Effector CD4-positive, alpha-beta T cell (primary cell): Measurements from ENCODE around the gene MYO5C.
"Not testable (repeated sequence)": the region's sequence is repeated elsewhere in the genome, so short reads cannot be mapped to it uniquely, and the experiment has no call there.

Source experiments
- DNase-seq: peaks from one replicate; pipeline ENCODE4 v3.0.0-alpha.2; 2020

MYO5C gene

DNA sequence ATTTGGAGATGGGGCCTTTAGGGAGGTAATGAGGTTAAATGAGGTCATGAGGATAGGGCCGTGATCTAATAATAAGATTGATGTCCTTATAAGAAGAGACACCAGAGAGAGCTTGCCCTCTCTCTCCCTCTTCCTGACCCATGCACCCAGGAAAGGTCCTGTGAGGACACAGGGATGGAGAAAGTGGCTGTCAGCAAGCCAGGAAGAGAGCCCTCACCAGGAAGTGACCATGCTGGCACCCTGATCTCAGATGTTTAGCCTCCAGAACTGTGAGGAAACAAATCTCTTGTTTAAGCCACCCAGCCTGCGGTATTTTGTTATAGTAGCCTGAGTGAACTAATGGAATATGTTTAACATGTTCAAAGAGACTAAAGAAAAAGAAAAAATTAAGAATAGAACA, 89.2 kb downstream of the MYO5C start:
- no peak for DNase-seq

DNA sequence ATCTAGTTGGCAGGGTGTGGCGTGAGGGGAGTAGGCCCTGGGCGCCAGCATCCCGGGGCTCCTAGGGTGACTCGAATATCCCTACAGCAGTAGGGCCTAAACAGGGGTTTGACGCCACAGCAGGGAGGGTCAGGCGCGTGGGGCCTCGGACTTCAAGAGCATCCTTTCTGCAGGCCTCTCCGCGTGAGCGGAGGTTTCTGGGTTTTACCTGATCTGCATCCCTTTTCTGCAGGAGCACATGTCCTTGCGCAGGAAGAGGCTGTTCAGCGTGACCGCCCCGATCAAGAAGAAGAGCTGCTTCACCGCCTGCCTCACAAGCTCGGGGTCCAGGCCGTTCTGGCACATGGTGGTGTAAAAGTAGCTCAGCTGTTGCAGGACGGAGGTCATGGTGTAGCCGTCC, 90.9 kb downstream of the MYO5C start:
- no peak for DNase-seq

DNA sequence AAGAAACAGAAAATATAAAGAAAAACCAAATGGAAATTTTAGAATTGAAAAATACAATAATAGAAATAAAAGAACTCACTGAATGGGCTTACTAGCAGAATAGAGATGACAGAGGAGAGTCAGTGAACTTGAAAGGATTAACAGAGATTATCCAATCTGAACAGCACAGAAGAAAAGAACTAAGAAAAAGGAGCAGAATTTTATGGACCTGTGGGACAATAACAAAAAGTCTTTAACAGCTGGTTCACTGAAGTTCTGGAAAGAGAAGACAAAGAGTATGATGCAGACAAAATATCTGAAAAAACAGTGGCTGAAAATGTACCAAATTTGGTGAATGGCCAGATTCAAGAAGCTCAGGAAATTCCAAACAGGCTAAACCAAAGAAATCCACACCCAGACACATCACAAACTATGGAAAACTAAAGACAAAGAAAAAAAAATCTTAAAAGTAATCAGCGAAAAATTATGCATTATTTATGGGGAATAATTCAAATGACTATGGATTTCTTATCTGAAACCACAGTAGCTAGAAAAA, 94.7 kb downstream of the MYO5C start:
- no peak for DNase-seq

DNA sequence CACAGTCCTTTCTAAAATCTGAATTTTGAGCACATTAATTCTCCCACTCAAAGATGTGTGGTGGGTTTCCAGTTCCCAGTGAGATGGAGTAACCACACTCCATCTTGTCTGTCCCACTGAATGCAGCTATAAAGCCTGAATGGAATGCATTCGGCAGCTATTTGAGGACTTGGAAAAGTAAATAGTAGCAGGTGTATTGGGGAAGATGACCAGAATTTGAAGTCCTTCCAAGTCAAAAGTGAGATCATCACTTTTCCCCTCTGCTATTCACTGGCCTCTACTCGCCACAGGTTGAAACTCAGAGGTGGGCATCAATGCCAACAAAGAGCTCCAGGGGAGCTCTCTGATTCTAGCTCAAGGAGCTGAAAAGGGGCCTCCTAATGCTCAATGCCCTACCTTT, 96.3 kb downstream of the MYO5C start:
- DNase-seq, result no peak

GRCh38 chr15:52196891-52197290, 98.7 kb downstream of the MYO5C start:
- DNase-seq, result no peak

DNA sequence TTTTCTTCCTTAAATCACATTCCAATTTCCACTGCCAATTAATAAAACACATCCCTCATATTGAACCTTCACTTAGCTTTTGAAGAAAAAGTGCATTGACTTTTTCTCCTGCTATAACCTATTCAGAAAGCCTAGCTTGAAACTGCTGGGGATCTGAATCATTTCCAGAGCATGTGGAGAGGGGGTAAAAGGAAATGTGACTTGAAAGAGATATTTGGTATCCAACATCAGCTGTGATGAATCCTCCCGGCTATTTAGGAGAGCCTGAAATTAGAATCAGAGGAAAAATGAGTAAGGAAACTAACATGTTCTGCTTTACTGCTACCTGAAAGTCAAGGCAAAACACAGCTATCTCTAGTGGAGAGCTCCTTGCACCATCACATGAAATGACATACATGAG, 101.8 kb downstream of the MYO5C start:
- no peak for DNase-seq

DNA sequence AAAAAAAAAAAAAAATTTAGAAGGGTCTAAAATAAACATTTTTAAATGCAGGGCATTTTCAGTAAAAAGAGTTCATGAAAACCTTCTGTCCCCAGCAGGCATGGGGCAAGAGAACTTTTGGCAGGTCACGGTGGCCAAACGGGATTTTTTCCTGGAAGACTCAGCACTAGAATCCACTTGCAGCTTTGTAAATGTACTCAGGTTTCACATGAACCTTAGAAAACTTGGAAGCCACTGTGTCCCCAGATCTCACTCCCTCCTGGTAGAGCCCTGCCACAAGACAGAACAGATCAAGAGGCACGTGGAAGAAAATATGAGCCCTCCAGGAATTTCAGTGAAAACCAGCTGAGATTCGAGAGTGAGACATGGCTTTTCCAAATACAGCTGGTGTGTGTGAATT, 102.3 kb downstream of the MYO5C start:
- DNase-seq, result no peak

GRCh38 chr15:52191207-52191606, 104.4 kb downstream of the MYO5C start, which contains the start of gene GNB5:
Gene GNB5 (minus strand): TSS chr15:52191392. CDS start chr15:52184676, 6,716 bp downstream.
- no peak for DNase-seq

GRCh38 chr15:52186651-52187486, 108.7 kb downstream of the MYO5C start:
- DNase-seq, result no peak

DNA sequence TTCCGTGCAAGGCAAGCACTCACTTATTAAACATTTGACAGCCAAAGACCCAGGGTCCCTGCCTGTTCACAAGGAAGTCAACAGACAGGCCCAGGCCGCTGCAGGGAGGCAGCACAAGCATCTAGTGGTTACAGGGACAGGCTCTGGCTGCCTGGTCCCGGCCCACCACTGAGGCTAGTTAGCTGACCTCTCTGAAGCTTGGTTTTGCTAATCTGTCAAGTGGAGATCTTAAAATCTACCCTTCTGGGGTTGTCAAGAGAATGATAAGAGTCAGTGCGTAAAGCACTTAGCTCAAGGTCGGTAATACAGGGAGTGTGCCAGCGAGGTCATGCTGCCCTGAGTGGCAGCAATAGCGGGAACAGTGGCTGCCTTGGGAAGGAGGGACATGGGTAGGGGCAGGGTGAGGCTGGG, 110.4 kb downstream of the MYO5C start:
- DNase-seq, result no peak

GRCh38 chr15:52184721-52185120, 110.9 kb downstream of the MYO5C start:
- no peak for DNase-seq

DNA sequence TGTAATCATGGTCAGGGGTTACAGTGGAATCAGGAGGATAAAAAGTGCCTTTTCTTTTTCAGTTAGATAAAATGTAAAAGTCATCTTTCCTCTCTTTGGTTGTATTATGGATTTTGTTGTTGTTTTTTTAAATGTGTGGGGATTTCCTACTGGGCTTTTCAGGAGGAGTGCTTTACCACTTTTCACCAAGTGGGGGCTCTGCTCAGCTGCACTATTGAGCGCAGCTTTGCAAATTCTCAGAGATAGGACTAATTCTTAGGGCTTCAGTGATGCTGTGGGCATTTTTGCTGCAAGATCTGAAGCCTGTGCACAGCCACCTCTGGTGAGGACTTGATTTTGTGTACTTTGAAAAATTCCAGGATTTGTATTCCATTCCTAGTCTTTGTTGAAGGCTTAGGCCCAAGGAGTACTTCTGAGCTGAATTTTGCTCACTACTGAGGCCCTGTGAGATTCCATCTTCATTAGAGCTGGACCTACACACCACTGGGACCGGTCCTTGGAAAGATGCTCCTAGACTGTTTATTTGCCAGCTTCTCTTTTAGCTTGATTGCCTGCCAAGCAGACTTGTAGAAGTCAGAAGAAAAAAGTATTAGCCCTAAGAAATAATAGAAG, 111.9 kb downstream of the MYO5C start:
- no peak for DNase-seq

- no peak for DNase-seq
Measured at GRCh38 chr15:52181938-52182780, 113.4 kb downstream of the MYO5C start.

- DNase-seq, result no peak
Measured at GRCh38 chr15:52180851-52181450, 114.7 kb downstream of the MYO5C start.

DNA sequence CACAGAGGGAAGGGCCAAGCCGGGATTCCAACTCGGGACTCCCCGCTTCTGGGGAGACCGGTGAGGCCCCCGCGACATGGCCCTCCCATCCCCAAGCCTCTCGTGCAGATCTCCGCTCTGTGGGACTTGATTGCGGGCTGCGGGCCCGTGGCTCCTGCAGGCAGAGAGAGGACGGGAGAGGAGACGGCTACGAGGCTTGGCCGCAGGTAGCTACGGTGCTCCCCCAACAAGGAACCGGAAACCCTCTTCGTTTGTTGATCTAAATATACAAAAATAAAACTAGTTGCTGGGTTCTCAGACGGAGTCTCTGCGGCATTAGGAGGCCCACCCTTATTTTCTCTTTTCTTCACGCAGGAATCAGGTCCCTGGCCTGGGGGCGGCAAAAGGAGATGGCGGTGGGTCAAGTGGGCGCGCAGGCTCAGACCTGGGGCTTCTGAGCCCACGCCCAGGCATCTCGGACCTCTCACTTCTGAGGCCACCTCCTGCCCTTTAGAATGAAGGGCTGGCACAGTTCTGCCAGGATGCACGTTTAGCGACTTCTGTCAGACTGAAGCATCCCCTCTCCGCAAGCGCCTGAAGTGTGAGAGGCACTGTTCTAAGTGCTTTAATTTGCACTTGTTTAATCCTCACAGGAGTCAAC, 115.3 kb downstream of the MYO5C start:
- DNase-seq, result peak; percentile 43

GRCh38 chr15:52179278-52180195, 116.1 kb downstream of the MYO5C start:
- DNase-seq, result peak; percentile 85

DNA sequence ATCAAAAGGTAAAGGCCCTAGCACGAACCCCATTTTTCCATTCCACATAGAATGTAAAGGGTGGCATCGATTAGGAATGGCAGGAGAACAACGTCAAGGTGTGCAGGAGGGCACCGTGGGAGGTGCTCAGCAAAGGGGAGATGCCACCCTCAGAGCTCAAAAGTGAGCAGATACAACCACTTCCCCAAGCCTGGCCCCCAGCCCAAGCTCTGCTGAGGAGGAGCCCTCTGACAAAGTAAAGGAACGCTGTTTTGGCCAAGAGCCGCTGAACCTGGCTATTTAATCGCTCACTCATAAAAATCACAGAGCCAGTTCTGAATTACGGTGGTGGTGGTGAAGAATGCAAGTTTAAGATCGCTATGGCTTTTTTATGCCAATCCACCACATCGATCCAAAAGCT, 116.8 kb downstream of the MYO5C start:
- DNase-seq, result no peak

GRCh38 chr15:52172869-52173268, 122.7 kb downstream of the MYO5C start:
- no peak for DNase-seq

GRCh38 chr15:52171807-52172206, 123.8 kb downstream of the MYO5C start:
- DNase-seq, result no peak

DNA sequence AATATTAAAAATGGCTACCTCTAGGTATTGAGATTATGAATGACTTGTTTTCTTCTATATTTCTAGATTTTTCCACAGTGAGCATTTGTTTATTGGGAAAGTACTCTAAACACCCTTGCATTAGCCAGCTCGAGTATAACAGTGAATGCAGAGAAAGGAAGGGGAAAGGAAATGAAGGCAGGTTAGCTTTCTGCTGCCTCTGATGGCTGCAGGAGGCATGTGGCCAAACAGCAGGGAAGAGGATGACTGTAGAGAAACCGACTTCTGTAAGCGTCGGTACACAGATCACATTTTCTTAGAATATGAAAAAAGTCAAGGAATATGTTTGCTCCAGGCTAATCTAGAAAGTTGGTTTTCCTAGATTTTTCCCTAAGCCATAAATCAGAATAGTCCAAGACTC, 124.2 kb downstream of the MYO5C start:
- DNase-seq, result no peak

DNA sequence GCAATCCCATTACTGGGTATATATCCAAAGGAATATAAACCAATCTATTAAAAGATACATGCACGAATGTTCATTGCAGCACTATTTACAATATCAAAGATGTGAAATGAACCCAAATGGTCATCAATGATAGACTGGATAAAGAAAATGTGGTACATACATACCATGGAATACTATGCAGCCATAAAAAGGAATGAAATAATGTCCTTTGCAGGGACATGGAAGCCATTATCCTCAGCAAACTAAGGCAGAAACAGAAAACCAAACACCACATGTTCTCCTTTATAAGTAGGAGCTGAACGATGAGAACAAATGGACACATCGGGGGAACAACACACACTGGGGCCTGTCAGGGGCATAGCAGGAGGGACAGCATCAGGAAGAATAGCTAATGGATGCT, 125.4 kb downstream of the MYO5C start:
- DNase-seq, result not testable (repeated sequence)
